Gastrocnemius medialis (tissue), 4 donors: ENCODE data around the gene CUZD1. TPM values are rescaled to one million over a fixed set of nuclear protein-coding genes. Genes with fewer than 3 reads are reported as not detected.

ENCODE experiments used
- ATAC-seq, 2 donors: fragments of 150-250 bp; one replicate each; pipeline ENCODE4 v1.9.1; 2016
- DNase-seq, 2 donors: peaks; one replicate each; pipeline ENCODE4 v3.0.0-alpha.2; 2019
- H3K27ac ChIP-seq, 4 donors: fragments of 200-600 bp; sonication (generic); 1 replicate in 1 of 4; 2 replicates in 3 of 4; pipeline ENCODE4 v1.5.1; 2016 to 2018; ENCODE audit warnings: mild to moderate bottlenecking in 2 of 4, moderate library complexity in 1 of 4
- H3K27me3 ChIP-seq, 3 donors: fragments of 200-600 bp; sonication (generic) in 2 of 3; 1 replicate in 1 of 3; 2 replicates in 2 of 3; pipeline versions ENCODE4 v1.5.1 to v1.6.0; 2016 to 2019; ENCODE audit warnings: mild to moderate bottlenecking in 1 of 3, moderate library complexity in 1 of 3
- H3K36me3 ChIP-seq, 2 donors: fragments of 200-600 bp; sonication (generic) in 1 of 2; one replicate each; pipeline ENCODE4 v1.5.1; 2017 to 2018
- H3K4me1 ChIP-seq, 2 donors: fragments of 200-600 bp; sonication (generic) in 1 of 2; one replicate each; pipeline ENCODE4 v1.5.1; 2016 to 2017; ENCODE audit warnings: mild to moderate bottlenecking in 2 of 2
- H3K4me3 ChIP-seq, 4 donors: fragments of 200-600 bp; sonication (generic) in 3 of 4; 1 replicate in 1 of 4; 2 replicates in 3 of 4; pipeline ENCODE4 v1.5.1; 2016 to 2019; ENCODE audit warnings: mild to moderate bottlenecking in 2 of 4
- H3K9me3 ChIP-seq, 3 donors: fragments of 200-600 bp; sonication (generic) in 2 of 3; 1 replicate in 1 of 3; 2 replicates in 2 of 3; pipeline ENCODE4 v1.5.1; 2016 to 2019
- CTCF ChIP-seq, 5 experiments: fragments of 450-650 bp in 3 of 5; fragments of 200-600 bp in 2 of 5; sonication (generic) in 2 of 5; IDR thresholded peaks in 4 of 5; conservative IDR thresholded peaks in 1 of 5; 1 replicate in 4 of 5; 2 replicates in 1 of 5; pipeline ENCODE4 v1.5.1; 2016 to 2019; ENCODE audit warnings: antibody characterized with exemption in 5 of 5, mild to moderate bottlenecking in 3 of 5, moderate library complexity in 3 of 5
- POLR2A ChIP-seq, 2 donors: fragments of 450-650 bp; IDR thresholded peaks; one replicate each; pipeline ENCODE4 v1.6.1; 2017; ENCODE audit warnings: antibody characterized with exemption in 2 of 2, mild to moderate bottlenecking in 2 of 2, moderate library complexity in 2 of 2
- in situ Hi-C, 4 donors: fragments of 200-750 bp; cut with MboI; loops; one replicate each; pipeline versions ENCODE4 v1.15.0 to v1.8.0; 2017; ENCODE audit warnings: low sequenced_read_pairs in 4 of 4
- intact Hi-C: fragments of 100-400 bp; cut with DNase I; formaldehyde crosslinking; loops from one replicate; pipeline ENCODE4 v1.15.1; 2023; ENCODE audit warnings: low total_unique reads
- total RNA-seq, 4 donors: library from RNA; depleted of rRNA; stranded (reverse); fragments of >200 nt; gene quantifications; one replicate each; pipeline versions ENCODE4 v1.1.0 to v1.2.3, GENCODE V29; 2016

CUZD1 gene
- under 1 TPM in 1 of 4 donors, not detected in 3; 0.09 TPM for total RNA-seq

GRCh38 chr10:122845783-122846332 is at the start of gene CUZD1:
TSS of gene CUZD1 (minus strand) at chr10:122845857. CDS start at chr10:122845843, 14 bp downstream.
- Histone ChIP-seq H3K9me3 (no peaks in the 10 kb centered on the region), H3K27ac (no peak within 1 kb of the TSS), H3K4me3 (no peak within 1 kb of the TSS), H3K36me3 (no peaks in the 10 kb centered on the region), H3K27me3 (no peaks in the 10 kb centered on the region), H3K4me1 (no peaks in the 10 kb centered on the region)
- intact Hi-C loops (no loop called here), in situ Hi-C loops (no loop called here)
- no peak for ATAC-seq
- TF ChIP-seq CTCF (IDR thresholded peaks at IDR 0.05 in 4 of 5, conservative IDR thresholded peaks at IDR 0.05 in 1 of 5) (no peak), POLR2A (IDR thresholded peaks at IDR 0.05) (no peak)
- DNase-seq: no peak

GRCh38 chr10:122894261-122894944 is 48.7 kb upstream of the CUZD1 start:
- in situ Hi-C loops (no loop called here), intact Hi-C loops (no loop called here)
- DNase-seq (no peak), ATAC-seq (no peak)
- Histone ChIP-seq H3K9me3 (no peaks in the 10 kb centered on the region), H3K36me3 (no peaks in the 10 kb centered on the region), H3K27me3 (no peaks in the 10 kb centered on the region), H3K27ac (no peak overlapping the region), H3K4me1 (no peaks in the 10 kb centered on the region), H3K4me3 (no peak overlapping the region)
- TF ChIP-seq CTCF (IDR thresholded peaks at IDR 0.05 in 4 of 5, conservative IDR thresholded peaks at IDR 0.05 in 1 of 5) (no peak), POLR2A (IDR thresholded peaks at IDR 0.05) (no peak)

- in situ Hi-C loops (no loop called here), intact Hi-C loops (no loop called here)
- Histone ChIP-seq H3K4me1 (no peaks in the 10 kb centered on the region), H3K27ac (no peak overlapping the region), H3K27me3 (peaks cover 0 to 5% (median 5%) of the 10 kb centered on the region in 3 donors), H3K4me3 (no peak overlapping the region), H3K36me3 (no peaks in the 10 kb centered on the region), H3K9me3 (no peaks in the 10 kb centered on the region)
- no peak for ATAC-seq
- no peak for DNase-seq
- TF ChIP-seq POLR2A (IDR thresholded peaks at IDR 0.05): no peak
- TF ChIP-seq CTCF (IDR thresholded peaks at IDR 0.05 in 4 of 5, conservative IDR thresholded peaks at IDR 0.05 in 1 of 5): no peak
These were observed 38.5 kb upstream of the CUZD1 start for GRCh38 chr10:122884166-122884565.

- intact Hi-C loops (no loop called here), in situ Hi-C loops (no loop called here)
- no peaks in the 10 kb centered on the region for H3K36me3 ChIP-seq
- H3K9me3 ChIP-seq: no peaks in the 10 kb centered on the region
- no peak overlapping the region for H3K27ac ChIP-seq
- DNase-seq: no peak
- H3K4me1 ChIP-seq: no peaks in the 10 kb centered on the region
- H3K4me3 ChIP-seq: no peak overlapping the region
- peaks cover 0 to 5% (median 5%) of the 10 kb centered on the region in 3 donors for H3K27me3 ChIP-seq
- no peak for ATAC-seq
- no peak for TF ChIP-seq POLR2A (IDR thresholded peaks at IDR 0.05)
- no peak for TF ChIP-seq CTCF (IDR thresholded peaks at IDR 0.05 in 4 of 5, conservative IDR thresholded peaks at IDR 0.05 in 1 of 5)
These were observed 37.1 kb upstream of the CUZD1 start for GRCh38 chr10:122882766-122883165.
